ENCODE measurements around the gene NOS2. TPM values are rescaled to one million over a fixed set of nuclear protein-coding genes. Genes with fewer than 3 reads are reported as not detected.
"Not testable (repeated sequence)": the region's sequence is repeated elsewhere in the genome, so short reads cannot be mapped to it uniquely, and the experiment has no call there.

Gene NOS2
- total RNA-seq, 4 donors from 2014 or later: 0.07 to 0.40 (median 0.35) TPM

DNA sequence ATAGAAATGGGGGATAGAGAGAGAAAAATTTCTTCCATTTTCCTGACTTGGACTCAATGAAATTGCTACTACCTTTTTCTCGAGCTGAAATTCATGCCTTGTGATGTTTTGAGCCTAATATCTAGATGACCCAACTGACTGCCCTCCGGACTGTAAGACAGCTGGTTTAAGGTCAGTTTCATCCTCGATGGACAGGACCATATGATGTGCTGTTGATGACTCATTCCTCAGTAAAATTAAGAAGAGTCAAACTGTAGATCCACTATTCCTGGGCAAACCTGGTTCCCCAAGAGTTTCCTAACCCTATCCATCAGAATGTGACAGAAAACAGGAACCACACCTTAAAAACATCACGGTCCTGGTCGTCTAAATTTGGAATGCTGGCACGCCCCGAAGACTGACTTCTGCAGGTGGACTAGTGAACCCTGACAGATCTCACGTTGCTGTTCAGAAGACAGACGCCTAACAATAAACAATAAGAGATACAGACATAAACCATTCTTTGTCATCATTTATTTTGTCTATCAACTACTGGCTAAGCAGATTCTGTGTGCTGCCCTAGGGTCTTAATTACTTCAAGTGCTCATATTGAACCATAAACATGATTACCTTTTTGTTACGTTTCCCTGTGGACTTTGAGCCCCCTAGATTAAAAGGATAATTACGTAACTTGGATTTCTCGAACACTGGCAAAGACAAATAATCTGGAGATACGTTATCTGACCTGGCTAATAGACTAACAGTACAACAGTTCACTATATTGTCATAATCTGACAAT, 45.1 kb upstream of the NOS2 start:
- no peaks in the 10 kb centered on the region for H3K4me1 ChIP-seq
- no peak overlapping the region for H3K27ac ChIP-seq
- no peaks in the 10 kb centered on the region for H3K36me3 ChIP-seq
- WGBS, 2 donors (ENCODE audit: low coverage in 1 of 2): 49 to 63% methylated on average over 13 of the region's 13 CpGs
- no peaks in the 10 kb centered on the region for H3K27me3 ChIP-seq
- TF ChIP-seq POLR2A (IDR thresholded peaks at IDR 0.05) (no peak), EP300 (IDR thresholded peaks at IDR 0.05) (no peak), POLR2AphosphoS5 (IDR thresholded peaks at IDR 0.05) (no peak)
- TF ChIP-seq, protein P1, sequence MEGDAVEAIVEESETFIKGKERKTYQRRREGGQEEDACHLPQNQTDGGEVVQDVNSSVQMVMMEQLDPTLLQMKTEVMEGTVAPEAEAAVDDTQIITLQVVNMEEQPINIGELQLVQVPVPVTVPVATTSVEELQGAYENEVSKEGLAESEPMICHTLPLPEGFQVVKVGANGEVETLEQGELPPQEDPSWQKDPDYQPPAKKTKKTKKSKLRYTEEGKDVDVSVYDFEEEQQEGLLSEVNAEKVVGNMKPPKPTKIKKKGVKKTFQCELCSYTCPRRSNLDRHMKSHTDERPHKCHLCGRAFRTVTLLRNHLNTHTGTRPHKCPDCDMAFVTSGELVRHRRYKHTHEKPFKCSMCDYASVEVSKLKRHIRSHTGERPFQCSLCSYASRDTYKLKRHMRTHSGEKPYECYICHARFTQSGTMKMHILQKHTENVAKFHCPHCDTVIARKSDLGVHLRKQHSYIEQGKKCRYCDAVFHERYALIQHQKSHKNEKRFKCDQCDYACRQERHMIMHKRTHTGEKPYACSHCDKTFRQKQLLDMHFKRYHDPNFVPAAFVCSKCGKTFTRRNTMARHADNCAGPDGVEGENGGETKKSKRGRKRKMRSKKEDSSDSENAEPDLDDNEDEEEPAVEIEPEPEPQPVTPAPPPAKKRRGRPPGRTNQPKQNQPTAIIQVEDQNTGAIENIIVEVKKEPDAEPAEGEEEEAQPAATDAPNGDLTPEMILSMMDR (IDR thresholded peaks at IDR 0.05): no peak
- H3K9me3 ChIP-seq: no peaks in the 10 kb centered on the region
- no peak overlapping the region for H3K4me3 ChIP-seq
- no peak for ATAC-seq

DNA sequence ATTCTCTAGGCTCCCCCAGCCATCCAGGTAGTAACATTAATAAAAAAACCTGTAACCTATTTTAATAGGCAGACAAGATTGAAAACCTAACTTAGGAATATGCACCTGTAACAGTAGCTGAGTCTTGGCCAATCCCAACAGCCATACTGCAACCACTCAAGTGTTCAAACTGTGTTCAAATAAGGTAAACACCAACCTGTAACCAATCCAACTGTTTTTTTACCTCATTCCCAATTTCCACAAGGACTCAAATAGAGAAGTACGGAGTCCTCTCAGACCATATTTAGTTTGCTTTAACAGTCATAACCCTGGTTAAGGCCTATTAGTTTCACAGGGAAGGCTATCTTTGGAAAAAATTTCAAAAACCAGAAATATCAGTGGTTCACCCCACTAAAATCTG, 40.4 kb upstream of the NOS2 start:
- no peak for ATAC-seq
- H3K4me3 ChIP-seq: no peak overlapping the region
- no peak for TF ChIP-seq EP300 (IDR thresholded peaks at IDR 0.05)
- no peak for TF ChIP-seq POLR2A (IDR thresholded peaks at IDR 0.05)
- TF ChIP-seq, protein P1 (IDR thresholded peaks at IDR 0.05): no peak
- no peak for TF ChIP-seq POLR2AphosphoS5 (IDR thresholded peaks at IDR 0.05)
- no peaks in the 10 kb centered on the region for H3K36me3 ChIP-seq
- H3K27ac ChIP-seq: no peak overlapping the region
- no peaks in the 10 kb centered on the region for H3K27me3 ChIP-seq
- no peaks in the 10 kb centered on the region for H3K9me3 ChIP-seq
- WGBS, 2 donors (ENCODE audit: low coverage in 1 of 2): 100% methylated on average over 1 of the region's 1 CpG; no CpG with 5 or more reads in 1 of the 2 donors
- H3K4me1 ChIP-seq: no peaks in the 10 kb centered on the region

DNA sequence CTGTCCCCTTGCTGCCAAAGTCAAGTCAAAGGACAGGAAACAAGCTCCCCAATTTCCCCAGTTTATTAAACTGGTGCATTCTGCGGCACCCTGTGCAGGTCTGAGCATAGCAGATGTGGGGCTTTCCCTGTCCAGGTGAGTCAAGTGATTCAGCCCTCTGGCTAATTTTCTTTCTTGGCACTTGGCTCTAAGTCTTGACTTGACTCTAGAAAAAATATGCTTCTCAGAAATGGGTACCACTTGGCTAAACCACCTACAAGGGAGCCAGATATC, 40.0 kb upstream of the NOS2 start:
- WGBS, 2 donors (ENCODE audit: low coverage in 1 of 2): no CpG with 5 or more reads among the region's 1 CpG
- H3K4me3 ChIP-seq, H3K27me3 ChIP-seq, H3K27ac ChIP-seq, H3K9me3 ChIP-seq, ATAC-seq, H3K36me3 ChIP-seq, H3K4me1 ChIP-seq: not testable (repeated sequence)

DNA sequence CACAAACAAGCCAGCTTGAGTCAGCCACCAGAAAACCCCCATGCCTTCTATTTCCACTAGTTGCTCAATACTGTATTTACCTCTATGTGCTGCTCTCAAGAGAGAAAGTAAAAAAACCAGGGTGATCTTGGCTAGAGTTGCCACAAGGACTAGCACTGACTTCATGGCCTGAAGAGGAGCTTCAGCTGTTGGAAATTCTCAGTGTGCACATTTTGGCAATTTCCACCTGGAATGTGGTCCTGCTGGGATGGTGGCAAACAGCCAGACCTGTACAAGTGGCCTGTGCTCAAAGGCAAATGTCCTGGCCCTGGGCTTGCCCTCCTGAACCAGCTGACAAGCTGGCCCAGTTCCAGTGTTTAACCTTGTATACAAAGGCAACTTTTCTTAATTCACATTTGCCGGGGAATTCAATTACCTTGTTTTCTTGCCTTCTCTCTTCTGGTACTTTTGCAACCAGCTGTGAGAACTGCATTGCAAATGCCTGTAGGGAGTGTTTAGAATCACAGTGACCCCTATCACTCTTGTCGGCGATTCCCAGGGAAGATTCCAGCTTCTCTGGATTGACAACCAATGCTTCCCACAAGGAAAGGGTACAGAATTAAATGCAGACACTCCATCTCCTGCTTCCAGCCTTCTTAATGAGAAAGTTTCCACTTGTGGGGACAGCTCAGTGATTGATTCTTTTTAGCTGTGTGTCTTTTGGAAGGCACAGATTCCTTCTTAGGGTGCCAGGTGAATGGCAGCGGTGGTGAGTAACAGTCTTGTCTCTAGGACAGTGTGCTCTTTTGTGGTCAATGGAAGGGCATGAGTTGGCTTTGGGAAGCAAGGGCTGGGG, 39.5 kb upstream of the NOS2 start:
- H3K4me3 ChIP-seq, H3K27ac ChIP-seq, H3K36me3 ChIP-seq, H3K27me3 ChIP-seq, H3K4me1 ChIP-seq, ATAC-seq, H3K9me3 ChIP-seq: not testable (repeated sequence)
- 17% methylated on average over 1 of the region's 4 CpGs; no CpG with 5 or more reads in 1 of the 2 donors for WGBS, 2 donors (ENCODE audit: low coverage in 1 of 2)

DNA sequence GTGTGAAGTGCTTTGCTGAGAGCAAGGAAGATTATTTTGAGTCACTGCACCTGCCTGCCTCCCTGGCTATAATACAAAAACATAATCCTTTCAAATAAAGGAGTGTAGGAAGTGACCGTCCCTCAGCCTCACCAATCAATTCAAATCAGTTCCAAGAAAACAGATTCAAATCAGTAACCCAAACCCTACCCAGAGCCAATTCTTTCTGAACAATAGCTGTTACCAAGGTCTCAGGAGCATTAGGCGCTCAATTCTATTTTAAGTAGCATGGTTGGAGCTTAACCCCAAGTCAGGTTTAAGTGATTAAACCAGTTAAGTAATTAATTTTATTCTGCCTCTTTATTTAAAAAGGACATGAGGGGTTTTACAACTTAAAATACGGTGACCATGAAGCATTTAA, 38.3 kb upstream of the NOS2 start:
- H3K27ac ChIP-seq, H3K4me1 ChIP-seq, H3K9me3 ChIP-seq, H3K27me3 ChIP-seq, H3K4me3 ChIP-seq, H3K36me3 ChIP-seq, ATAC-seq: not testable (repeated sequence)
- WGBS, 2 donors (ENCODE audit: low coverage in 1 of 2): no CpG with 5 or more reads among the region's 3 CpGs

DNA sequence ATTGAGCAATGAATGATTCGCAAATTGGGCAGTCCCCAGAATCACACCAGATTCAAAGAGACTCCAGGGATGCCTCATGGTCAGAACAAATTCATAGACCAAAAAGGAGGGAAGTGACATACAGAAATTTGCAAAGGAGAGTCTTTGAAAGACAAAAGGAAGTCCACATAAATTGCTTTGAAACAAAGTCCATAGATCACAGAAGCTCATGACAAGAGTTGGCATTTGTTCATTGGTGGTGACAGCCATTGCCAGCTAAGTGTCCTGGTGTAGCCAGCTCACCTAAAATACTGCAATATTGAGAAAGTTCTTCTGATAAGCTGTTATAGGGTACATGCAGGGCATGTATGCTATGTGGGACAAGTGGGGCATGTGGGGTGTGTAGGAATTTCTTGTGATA, 37.4 kb upstream of the NOS2 start:
- H3K27ac ChIP-seq: not testable (repeated sequence)

DNA sequence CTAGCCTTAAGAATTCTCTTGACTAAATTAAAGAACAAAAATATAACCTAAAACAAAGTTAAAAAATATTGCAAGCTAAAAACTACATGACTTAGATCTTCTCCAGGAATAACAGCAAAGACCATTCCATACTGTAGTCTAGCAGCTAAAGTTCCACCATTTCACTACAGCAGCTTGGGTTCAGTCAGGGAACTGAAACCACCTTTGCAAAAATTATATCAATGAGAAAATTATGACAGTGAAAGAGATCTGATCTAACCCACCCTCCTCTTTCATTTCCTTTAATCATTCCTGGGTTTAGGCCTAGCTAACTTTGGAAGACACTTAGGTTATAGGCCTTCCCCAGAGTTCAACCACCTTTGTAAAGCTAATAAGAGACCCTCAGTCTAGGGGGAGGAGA, 36.3 kb upstream of the NOS2 start:
- H3K9me3 ChIP-seq: no peaks in the 10 kb centered on the region
- H3K27me3 ChIP-seq: no peaks in the 10 kb centered on the region
- H3K36me3 ChIP-seq: no peaks in the 10 kb centered on the region
- TF ChIP-seq POLR2A (IDR thresholded peaks at IDR 0.05) (no peak), POLR2AphosphoS5 (IDR thresholded peaks at IDR 0.05) (no peak), EP300 (IDR thresholded peaks at IDR 0.05) (no peak)
- TF ChIP-seq, protein P1 (IDR thresholded peaks at IDR 0.05): no peak
- H3K4me1 ChIP-seq: no peaks in the 10 kb centered on the region
- no peak overlapping the region for H3K27ac ChIP-seq
- ATAC-seq: no peak
- no peak overlapping the region for H3K4me3 ChIP-seq

More for the DNA sequence above, 37.4 kb upstream of the NOS2 start:
- not testable (repeated sequence) for H3K9me3 ChIP-seq, H3K4me3 ChIP-seq, H3K4me1 ChIP-seq, ATAC-seq, H3K27me3 ChIP-seq, H3K36me3 ChIP-seq
- WGBS, 2 donors (ENCODE audit: low coverage in 1 of 2): 89% methylated on average over 1 of the region's 1 CpG; no CpG with 5 or more reads in 1 of the 2 donors

All from gastroesophageal sphincter (tissue), 4 donors.